HG02885 (cell line): ENCODE measurements around the gene MORN1.

Experiments
- ATAC-seq: cut with Tn5 transposase; IDR thresholded peaks from one replicate; pipeline ENCODE4 v1.9.1; 2021; ENCODE audit warnings: mild to moderate bottlenecking; ENCODE audit not compliant: unreplicated experiment, poor library complexity

The MORN1 gene

DNA sequence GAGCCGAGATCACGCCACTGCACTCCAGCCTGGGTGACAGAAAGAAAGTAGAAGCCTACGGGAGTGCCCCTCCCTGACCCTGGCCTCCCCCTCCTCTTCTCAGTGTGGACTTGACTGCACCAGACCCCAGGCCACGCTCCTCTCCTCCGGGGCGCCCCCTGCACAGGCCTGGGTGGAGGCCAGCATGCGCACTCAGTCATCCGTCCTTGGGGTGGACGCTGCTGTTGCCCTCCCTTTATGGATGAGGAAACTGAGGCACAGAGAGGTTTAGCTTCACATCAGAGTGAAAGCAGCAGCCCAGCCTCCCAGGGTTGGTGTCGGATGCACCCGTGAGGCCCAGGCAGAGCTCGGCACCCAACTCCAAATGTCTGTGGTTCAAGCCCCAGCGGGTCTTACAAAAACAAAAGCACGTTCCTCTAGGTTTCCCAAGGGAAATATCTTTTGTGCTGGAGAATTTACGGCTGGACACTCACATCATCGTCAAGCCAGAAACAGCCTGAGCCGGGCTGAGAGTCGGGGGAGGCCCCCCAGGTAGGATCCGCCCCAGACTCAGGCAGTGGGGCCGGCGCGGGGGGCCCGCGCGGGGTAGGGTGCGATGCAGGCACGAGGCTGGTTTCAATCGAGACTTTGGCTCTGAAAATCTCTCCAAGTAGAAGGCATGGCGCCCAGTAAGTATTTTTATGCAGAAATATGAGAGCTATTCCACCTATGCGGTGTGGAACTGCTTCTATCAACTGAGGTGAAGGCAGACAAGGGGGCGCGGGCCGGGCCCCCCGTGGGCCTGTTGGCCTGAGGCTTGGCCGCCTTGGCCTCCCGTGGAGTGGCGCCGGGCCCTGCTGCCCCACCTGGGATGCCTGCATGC, 36.6 kb downstream of the MORN1 start:
- ATAC-seq: no peak

- ATAC-seq: no peak
These were observed 37.6 kb downstream of the MORN1 start for GRCh38 chr1:2353551-2354438.

DNA sequence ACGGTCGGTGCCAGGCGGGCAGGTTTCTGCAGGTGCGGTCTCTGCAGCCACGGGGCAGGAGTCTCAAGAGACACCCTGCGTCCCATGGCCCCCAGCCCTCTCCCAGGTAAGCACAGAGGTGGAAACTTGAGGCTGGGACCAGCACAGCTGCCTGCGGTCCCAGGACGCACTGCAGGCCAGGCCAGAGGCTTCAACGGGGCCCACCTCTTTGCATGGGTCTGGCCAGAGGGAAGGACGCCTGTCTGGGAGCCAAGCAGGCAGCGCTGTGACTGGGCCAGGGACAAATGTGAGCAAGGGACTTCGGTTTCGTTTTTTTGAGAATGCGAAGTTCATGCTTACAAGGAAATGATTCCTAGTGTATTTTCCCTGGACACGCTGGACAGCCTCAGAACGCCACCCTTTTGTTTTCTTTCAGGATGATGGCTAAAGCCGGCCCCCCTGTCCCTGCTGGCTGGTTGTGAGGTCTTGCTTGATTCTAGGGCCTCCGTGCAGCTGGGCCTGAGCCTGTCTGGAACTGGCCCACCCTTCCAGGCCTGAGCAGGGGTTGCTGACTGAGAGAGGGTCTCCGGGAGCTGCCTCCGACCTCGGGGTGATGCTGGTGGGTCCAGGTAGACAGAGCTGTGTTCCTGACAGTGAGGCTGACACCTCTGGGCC, 38.3 kb downstream of the MORN1 start:
- ATAC-seq: no peak

DNA sequence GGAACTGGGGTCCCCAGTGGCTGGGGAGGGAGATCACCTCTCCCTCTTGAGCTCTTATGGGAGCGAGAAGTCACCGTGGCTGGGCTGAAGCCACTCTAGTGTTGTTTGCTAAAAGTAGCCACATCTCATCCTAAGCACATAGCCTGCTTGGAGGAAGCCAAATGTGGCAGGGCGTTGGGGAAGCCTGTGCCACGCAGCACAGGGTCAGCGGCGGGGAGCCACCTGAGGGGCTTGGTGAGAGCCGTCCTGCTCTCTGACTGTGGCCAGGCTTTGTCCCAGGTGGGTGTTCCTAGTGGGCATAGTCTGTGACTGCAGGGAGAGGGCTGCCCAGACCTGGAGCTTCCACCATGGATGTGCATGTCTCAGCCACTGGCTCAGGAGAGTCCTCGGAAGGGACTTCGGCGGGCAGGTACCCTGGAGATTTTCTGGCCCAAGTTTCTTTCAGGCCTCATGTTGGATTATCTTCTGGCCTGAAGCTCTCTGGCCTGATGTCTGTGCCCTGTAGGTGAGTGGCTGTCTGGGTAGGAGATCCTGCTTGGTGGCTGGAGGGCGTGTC, 38.9 kb downstream of the MORN1 start:
- no peak for ATAC-seq

DNA sequence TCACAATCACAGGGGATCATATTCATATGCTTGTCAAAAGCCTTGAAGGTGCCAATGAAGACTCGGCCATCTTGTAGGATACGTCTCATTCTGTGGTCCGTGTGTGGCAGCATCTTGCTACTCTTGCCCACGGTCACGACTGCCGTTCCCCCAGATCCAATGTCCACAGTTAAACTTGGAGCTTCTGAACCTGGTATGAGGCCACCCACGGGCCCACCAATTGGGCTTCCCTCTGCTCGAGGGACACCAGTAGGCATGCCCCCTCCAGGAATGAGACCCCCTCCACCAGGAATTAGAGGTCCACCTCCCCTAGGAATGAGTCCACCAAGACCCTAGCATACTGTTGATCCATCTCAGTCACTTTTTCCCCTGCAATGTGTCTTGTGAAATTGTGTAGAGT, 39.6 kb downstream of the MORN1 start:
- no peak for ATAC-seq

DNA sequence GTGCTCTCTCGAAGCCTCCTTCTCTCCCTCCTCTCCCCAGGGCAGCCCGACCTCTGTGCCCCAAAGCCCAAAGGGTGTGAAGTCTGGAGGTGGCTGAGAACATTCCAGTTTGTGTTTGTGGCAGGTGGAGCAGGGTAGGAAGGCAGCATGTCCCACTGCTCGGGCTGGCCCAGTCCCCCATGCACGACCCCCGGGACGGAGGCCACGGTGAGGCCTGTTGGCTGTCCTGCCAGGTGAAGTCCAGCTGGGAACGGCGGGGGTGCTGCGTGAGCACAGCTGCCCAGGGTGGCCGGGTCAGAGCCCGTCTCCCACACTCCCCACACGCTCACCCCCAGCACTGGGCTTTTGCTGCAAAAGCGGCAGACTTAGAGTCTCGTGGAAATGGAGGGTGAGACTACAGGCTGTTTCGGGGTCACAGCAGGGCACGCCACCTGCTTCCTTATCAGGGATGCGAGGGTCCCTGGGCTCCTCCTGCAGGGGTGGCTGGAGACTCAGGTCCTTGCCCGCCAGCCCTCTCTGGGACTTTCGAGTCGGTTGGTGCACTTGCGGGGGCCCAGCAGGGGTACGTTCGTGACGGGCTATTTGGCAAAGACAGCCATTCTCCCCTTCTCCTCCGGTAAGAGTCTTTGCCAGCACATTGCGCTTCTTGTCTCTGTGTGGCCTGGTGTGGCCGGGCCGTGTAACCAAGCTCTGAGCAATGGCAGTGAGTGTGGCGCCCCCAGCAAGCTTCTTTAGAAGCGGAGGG, 40.3 kb downstream of the MORN1 start:
- no peak for ATAC-seq

DNA sequence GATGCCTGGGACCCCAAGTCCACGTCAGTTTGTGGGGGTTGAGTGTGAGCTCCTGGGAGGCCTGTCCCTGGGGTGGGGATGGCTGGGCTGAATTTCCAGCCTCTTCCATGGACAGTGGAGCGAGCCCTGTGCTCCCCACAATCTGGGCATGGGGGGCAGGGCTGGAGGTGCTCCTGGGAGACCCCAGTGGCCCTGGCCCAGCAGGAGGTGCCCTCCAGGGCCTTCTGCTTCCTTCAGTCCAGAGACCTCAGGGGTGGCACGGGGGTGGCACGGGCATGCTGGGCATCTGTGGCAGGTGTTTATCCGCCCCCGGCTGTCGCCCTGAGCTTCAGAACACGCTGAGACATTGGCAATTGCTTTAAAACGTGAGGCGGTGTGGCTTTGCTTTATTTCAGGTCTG, 40.9 kb downstream of the MORN1 start:
- ATAC-seq: no peak

DNA sequence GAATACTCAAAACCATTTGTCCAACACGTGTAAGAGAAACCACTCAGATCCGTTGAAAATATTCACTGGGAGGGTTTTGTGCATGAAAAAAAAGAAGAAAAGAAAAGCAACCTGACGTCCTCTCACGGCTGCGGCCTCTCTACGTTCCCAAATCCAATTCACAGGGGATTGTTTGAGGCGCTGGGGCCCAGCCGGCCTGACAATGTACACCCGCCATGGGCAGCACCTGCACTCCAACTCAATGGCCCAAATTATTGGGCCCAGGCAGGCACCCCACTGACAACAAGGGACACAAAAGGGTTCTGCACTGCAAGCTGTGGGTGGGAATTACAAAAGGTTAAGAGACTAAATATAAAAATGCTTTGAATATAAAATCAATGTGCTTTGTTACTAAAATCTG, 41.5 kb downstream of the MORN1 start:
- ATAC-seq: no peak

DNA sequence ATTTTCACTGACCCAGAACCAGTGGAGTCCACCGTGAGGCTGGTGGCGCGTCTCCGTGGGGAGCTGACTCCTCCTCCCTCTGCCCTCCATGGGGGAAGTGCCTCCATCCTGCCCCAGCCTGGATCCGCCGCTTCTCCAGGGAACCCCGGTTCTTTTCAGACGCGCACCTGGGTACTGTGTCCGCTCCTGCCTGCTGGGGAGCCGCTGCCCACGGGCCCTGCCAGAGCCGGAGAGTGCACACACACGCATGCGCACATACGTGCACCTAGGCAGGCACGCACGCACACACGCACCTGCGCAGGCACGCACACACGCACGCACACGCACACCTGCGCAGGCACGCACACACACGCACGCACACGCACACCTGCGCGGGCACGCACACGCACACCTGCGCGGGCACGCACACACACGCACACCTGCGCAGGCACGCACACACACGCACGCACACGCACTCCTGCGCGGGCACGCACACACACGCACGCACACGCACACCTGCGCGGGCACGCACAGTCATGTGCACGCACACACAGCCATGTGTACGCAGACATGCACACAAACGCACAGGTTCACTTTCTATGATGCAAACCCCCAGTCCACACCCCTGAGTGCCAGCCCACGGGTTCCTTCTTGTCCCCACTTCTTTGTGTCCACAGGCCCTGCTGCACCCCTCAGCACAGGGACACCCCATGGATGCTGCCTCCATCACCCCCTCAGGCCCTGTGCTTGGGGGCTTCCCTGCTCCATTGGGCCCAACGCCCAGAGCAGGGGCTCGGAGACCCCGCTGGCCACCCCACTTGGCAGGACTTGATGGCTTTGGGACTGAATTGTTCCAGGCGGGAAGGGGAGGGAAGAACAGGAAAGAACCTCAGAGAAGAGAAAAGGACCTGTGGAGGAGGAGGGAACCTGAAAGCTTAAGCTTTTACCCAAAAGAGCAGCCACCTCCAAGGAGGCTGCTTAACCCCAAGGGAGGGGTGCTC, 42.7 kb downstream of the MORN1 start:
- ATAC-seq: no peak

DNA sequence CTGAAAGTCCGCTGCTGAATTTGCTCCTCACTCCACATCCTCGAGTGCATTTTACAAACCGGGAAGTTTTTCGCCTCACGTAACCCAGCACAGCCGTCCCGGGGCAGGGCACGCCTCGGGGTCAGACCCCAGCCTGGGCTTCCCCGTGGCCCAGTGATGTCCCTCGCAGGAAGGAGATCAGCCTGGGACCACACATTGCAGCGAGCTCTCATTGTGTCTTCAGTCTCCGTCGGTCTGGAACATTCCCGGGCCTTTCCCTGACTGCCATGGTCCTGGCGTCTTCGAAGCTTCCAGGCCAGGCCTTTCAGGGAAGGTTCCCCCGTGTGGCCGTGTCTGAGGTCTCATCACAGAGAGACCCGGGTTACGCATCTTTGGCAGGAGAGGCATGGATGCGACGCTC, 43.5 kb downstream of the MORN1 start:
- ATAC-seq: no peak

GRCh38 chr1:2347409-2347785, 44.0 kb downstream of the MORN1 start:
- ATAC-seq: no peak

DNA sequence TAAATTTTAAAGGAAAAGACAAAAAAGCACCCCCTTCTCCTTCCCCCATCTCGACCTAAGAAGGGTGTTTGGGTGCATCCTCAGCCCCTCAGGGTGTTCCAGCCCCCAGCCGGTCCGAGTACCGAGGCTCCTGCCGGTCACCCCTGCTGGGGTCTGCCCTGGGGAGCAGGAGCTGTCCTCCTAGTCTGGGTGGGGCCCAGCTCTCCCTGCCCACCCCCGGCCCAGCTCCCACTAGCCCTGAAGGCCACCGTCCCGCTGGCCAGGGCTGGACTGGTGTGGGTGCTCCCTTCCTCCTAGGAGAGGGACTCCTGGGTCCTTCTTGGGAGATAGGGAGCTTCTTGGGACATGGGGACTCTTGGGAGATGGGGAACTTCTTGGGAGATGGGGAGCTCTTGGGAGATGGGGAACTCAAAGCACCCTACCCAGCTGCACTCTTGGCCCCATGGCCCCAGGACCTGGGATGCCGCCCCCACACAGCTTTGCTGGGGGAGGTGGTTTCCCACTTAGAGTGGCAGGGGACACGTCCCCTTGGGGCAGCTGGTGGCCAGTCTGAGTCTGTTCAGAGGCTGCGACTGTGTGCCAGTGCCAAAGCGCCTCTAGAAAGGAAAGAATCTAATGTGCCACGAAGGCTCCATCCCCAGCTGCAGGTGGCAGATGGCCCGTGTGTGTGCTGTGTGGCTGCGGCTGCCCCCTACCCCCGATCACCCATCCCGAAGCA, 44.5 kb downstream of the MORN1 start:
- ATAC-seq: no peak

DNA sequence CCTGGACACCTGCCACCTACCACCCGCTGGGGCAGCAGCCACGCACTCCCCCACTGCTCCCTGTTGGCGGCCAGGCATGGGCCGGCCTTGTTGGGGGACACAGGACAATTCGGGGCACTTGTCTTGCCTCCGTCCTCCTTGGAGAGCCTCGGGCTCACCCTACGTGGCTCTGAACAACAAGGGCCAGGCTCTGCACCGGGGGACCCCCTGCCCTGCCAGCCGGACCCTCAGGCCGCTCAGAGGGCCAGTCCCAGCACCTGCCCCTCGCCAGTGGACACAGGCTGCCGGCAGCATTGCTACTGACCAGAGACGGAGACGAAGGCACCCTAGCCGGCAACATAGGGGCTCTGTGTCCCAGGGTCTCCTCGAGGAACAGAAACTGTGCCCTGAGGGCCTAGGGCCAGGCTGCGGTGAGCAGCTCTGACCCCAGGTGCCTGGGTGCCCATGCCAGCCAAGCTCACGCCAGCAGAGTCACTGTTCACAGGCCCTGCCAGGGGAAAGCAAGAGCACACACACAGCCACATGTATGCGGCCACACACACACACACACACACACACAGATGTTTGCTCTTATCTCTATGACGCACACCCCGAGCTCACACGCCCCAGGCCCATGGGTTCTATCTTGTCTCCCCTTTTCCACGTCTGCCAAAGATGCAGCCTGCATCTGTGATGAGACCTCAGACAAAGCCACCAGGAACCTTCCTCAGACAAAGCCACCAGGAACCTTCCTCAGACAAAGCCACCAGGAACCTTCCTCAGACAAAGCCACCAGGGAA, 45.9 kb downstream of the MORN1 start:
- ATAC-seq: no peak

DNA sequence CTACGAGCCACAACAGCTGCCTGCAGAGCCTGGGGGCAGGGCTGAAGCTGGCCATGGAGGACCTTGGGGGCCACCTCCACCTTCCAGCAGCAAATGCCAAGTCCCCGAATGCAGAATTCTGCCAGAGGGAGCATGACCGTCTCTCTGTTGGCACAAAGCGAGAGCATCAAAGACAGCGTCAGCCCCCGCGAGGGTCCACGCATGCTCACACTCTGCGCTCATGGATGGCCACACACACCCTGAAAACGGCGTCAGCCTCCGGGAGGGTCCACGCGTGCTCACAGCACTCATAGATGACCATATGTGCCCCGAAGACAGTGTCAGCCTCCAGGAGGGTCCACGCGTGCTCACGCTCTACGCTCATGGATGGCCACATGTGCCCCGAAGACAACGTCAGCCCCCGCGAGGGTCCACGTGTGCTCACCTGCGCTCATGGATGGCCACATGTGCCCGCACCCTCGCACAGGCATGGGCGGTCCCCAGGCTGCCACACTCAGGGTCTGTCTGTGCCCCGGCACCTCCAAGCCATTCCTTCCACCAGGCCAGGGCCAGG, 46.5 kb downstream of the MORN1 start:
- no peak for ATAC-seq

DNA sequence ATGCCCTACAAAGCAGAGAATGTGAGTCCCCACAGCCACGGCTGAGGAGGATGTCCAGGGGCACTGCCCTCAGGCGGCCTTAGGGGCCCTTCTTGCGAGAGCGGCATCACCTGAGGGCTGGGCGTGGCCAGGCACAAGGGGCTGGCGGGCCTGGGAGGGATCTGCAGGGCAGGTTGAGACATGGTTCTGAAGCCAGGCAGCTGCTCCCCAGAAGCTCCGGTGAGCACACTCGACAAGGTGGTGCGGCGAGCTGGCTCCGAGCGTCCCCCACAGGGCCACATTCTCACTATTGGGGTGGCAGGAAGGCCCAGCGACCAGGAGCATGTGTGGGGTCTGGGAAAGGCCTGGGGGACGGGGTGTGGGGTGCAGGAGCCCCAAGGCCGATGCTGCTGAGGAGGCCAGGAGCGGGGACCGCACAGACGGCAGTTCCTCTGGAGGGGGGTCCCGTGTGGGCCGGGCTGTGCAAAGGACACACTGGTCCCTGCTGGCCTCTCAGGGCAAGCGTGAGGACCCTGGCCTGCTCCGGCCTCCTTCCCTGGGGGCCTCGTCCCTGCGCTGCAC, 47.2 kb downstream of the MORN1 start:
- ATAC-seq: no peak

DNA sequence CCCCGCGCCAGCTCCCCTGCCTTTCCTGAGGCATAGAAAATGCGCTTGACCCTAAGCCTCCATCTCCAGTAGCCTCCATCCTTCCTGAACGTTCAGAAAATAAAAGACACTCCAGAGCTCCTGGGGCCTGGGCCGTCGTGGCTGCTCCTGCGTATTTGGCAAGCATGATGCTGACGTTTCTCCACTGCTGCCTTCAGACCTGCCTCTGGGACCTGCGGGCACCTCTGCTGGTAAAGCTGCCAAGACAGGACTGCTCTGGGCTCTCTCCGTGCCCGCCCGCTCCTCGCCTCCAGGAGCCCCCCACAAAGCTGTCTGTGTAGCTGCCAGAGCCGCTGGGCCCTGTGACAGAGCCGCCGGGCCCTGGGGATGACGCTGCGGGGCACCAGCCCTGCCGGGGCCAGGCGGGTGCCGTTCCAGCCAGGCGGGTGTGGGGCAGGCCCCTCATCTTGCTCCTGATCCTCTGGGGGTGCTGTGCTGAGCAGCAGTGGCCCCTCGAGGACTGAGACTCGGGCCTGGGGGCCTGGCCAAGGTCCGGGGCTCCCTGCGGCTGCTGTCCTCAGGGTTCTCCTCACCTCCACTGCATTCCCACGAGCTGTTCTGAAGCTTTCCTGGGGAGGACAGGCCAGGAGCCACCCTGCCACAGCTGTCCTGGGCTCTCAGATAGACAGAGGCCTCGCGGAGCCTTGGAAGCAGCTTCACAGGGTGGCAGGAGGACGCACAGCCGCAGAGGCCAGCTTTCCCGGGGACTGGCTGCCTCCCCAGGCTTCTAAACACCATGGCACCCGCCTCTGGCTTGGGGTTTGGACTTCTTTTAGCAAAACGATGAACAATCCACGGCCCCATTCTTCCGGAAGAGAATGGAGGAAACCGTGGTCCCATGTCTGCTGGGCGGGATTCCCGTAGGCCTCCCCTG, 48.1 kb downstream of the MORN1 start:
- no peak for ATAC-seq
